HepG2 (cell line): ENCODE measurements around the gene ZNRF3. TPM values are rescaled to one million over a fixed set of nuclear protein-coding genes. Genes with fewer than 3 reads are reported as not detected.

ENCODE experiments used
- ARHGAP35 ChIP-seq: sonication (generic); formaldehyde crosslinking; IDR thresholded peaks from 2 replicates; pipeline ENCODE4 v1.9.0; 2022; ENCODE audit warnings: mild to moderate bottlenecking, inconsistent platforms, moderate library complexity, missing genetic modification reagents, borderline replicate concordance
- DR1 ChIP-seq: sonication (generic); formaldehyde crosslinking; IDR thresholded peaks from 2 replicates; pipeline ENCODE4 v1.8.0; 2021; ENCODE audit warnings: mild to moderate bottlenecking, missing genetic modification reagents, inconsistent platforms
- EHMT2 ChIP-seq: fragments of 200-600 bp; sonication (generic); IDR thresholded peaks from 2 replicates; pipeline ENCODE4 v1.7.0; 2017; ENCODE audit warnings: antibody characterized with exemption, low read depth, low read length, borderline replicate concordance
- FOXP1 ChIP-seq, 2 experiments: fragments of 450-650 bp in 1 of 2; IDR thresholded peaks; 2 replicates each; pipeline ENCODE4 v1.6.1; 2017 to 2018; ENCODE audit warnings: antibody characterized with exemption in 1 of 2
- HIVEP1 ChIP-seq: sonication (generic); formaldehyde crosslinking; IDR thresholded peaks from 2 replicates; pipeline ENCODE4 v1.4.0; 2020; ENCODE audit warnings: mild to moderate bottlenecking, missing genetic modification reagents
- HNRNPH1 ChIP-seq: fragments of 200-400 bp; formaldehyde crosslinking; optimal IDR thresholded peaks from 2 replicates; pipeline ENCODE3; 2017; ENCODE audit warnings: mild to moderate bottlenecking, low read depth, low read length
- IKZF1 ChIP-seq: fragments of 450-650 bp; IDR thresholded peaks from 2 replicates; pipeline ENCODE4 v1.7.1; 2016
- KMT2B ChIP-seq: IDR thresholded peaks from 2 replicates; pipeline ENCODE4 v1.6.1; 2016; ENCODE audit warnings: missing genetic modification reagents, missing compliant biosample characterization
- MTERF4 ChIP-seq: sonication (generic); formaldehyde crosslinking; IDR thresholded peaks from 2 replicates; pipeline ENCODE4 v1.8.0; 2023; ENCODE audit warnings: mild to moderate bottlenecking, missing genetic modification reagents
- NFYB ChIP-seq: sonication (generic); formaldehyde crosslinking; IDR thresholded peaks from 2 replicates; pipeline ENCODE4 v1.4.0; 2020; ENCODE audit warnings: missing genetic modification reagents
- NR0B2 ChIP-seq: sonication (generic); formaldehyde crosslinking; IDR thresholded peaks from 2 replicates; pipeline ENCODE4 v1.4.0; 2020; ENCODE audit warnings: mild to moderate bottlenecking, missing genetic modification reagents
- NR2C2 ChIP-seq: sonication (generic); formaldehyde crosslinking; IDR thresholded peaks from 2 replicates; pipeline ENCODE4 v1.4.0; 2020; ENCODE audit warnings: missing genetic modification reagents, mild to moderate bottlenecking, moderate library complexity, borderline replicate concordance
- RFXANK ChIP-seq: IDR thresholded peaks from 2 replicates; pipeline ENCODE4 v1.6.1; 2016
- SOX13 ChIP-seq, 3 experiments: fragments of 450-650 bp in 1 of 3; sonication (generic) in 1 of 3; formaldehyde crosslinking in 1 of 3; IDR thresholded peaks in 2 of 3; conservative IDR thresholded peaks in 1 of 3; 2 replicates each; pipeline versions ENCODE4 v1.5.0 to v1.6.1; 2016 to 2020; ENCODE audit warnings: antibody characterized with exemption in 1 of 3, mild to moderate bottlenecking in 1 of 3, missing compliant biosample characterization in 1 of 3, missing genetic modification reagents in 1 of 3, moderate library complexity in 1 of 3
- STAG1 ChIP-seq: sonication (generic); formaldehyde crosslinking; IDR thresholded peaks from 2 replicates; pipeline ENCODE4 v1.4.0; 2020; ENCODE audit warnings: missing genetic modification reagents
- UBTF ChIP-seq: sonication (generic); formaldehyde crosslinking; IDR thresholded peaks from 2 replicates; pipeline ENCODE4 v1.4.0; 2020; ENCODE audit warnings: mild to moderate bottlenecking, missing genetic modification reagents
- ZBTB7A ChIP-seq: sonication (generic); formaldehyde crosslinking; IDR thresholded peaks from 2 replicates; pipeline ENCODE4 v1.8.0; 2022; ENCODE audit warnings: mild to moderate bottlenecking, missing genetic modification reagents
- ZFX ChIP-seq: sonication (generic); formaldehyde crosslinking; IDR thresholded peaks from 2 replicates; pipeline ENCODE4 v1.4.0; 2020; ENCODE audit warnings: mild to moderate bottlenecking, low read depth, missing genetic modification reagents, moderate library complexity
- ZNF124 ChIP-seq: sonication (generic); formaldehyde crosslinking; IDR thresholded peaks from 2 replicates; pipeline ENCODE4 v1.4.0; 2020; ENCODE audit warnings: missing genetic modification reagents
- ZNF331 ChIP-seq: sonication (generic); formaldehyde crosslinking; IDR thresholded peaks from 2 replicates; pipeline ENCODE4 v1.4.0; 2020; ENCODE audit warnings: missing genetic modification reagents
- ZNF557 ChIP-seq: sonication (generic); formaldehyde crosslinking; IDR thresholded peaks from 2 replicates; pipeline ENCODE4 v1.4.0; 2020; ENCODE audit warnings: missing genetic modification reagents
- ZNF615 ChIP-seq: sonication (generic); formaldehyde crosslinking; IDR thresholded peaks from 2 replicates; pipeline ENCODE4 v1.5.0; 2020; ENCODE audit warnings: mild to moderate bottlenecking, missing genetic modification reagents, borderline replicate concordance
- ZNF703 ChIP-seq: sonication (generic); formaldehyde crosslinking; IDR thresholded peaks from 2 replicates; pipeline ENCODE4 v1.5.1; 2020; ENCODE audit warnings: missing genetic modification reagents, mild to moderate bottlenecking, moderate library complexity, borderline replicate concordance
- polyA plus RNA-seq, 8 experiments: library from polyadenylated mRNA; depleted of rRNA in 3 of 8; stranded (reverse) in 7 of 8; unstranded in 1 of 8; fragments of >200 nt; fragmentation: Illumina TruSeq in 4 of 8; extraction: Trizol in 4 of 8; gene quantifications; 2 replicates each; pipeline versions ENCODE4 v1.2.1 to v1.2.3, GENCODE V29; 2011 to 2016; ENCODE audit warnings: low read depth in 4 of 8, missing spikeins in 1 of 8, mixed read lengths in 1 of 8; ENCODE audit not compliant: insufficient read depth in 1 of 8
- total RNA-seq, 5 experiments: library from RNA; depleted of rRNA; stranded (reverse); fragments of >200 nt; fragmentation: Illumina TruSeq; extraction: Trizol; gene quantifications; 2 replicates each; pipeline ENCODE4 v1.2.3, GENCODE V29; 2016; ENCODE audit warnings: low read depth in 1 of 5
- TF ChIP-seq, protein P1 (sequence below): sonication (generic); formaldehyde crosslinking; IDR thresholded peaks from 2 replicates; pipeline ENCODE4 v1.8.1; 2023; ENCODE audit warnings: mild to moderate bottlenecking, inconsistent platforms, moderate library complexity, missing genetic modification reagents, borderline replicate concordance
- TF ChIP-seq, protein P2 (sequence below): sonication (generic); formaldehyde crosslinking; IDR thresholded peaks from 2 replicates; pipeline ENCODE4 v1.5.1; 2020; ENCODE audit warnings: missing genetic modification reagents, mild to moderate bottlenecking, borderline replicate concordance

The ZNRF3 gene
- total and polyA plus RNA-seq, 2 of the 13 experiments (the other 11 are each of a cell fraction or from before 2014, with no cell fraction given) = 20.3 to 36.7 TPM

DNA sequence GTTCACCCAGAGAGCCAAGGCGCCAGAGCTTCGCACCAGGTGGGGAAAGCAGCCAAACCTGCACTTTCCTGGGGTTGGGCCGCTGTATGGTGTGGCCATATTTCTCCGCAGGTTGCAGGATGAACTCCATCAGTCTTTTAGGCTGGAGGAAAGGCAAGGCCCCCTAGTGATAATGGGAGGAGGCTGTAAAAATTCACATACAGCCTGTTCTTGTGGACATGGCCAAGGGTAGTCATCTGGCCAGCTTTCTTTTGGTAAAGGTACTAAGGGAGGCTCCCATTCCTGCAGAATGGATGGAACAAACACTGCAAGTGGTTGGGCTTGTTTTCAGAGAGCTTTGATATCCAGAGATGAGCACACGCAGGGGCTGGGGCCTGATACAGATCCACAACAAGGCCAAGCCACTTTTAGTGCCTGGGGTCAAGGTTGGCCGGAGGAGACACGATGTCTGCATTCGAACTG, 148.7 kb downstream of the ZNRF3 start (continued):
- no peak for TF ChIP-seq HIVEP1 (CRISPR knock-in tag)
- no peak for TF ChIP-seq ZNF615 (CRISPR knock-in tag)
- TF ChIP-seq UBTF (CRISPR knock-in tag) = no peak
- TF ChIP-seq FOXP1 (IDR thresholded peaks at IDR 0.05) = no peak
- TF ChIP-seq FOXP1 (CRISPR knock-in tag; IDR thresholded peaks at IDR 0.05) = no peak
- no peak for TF ChIP-seq KMT2B (CRISPR knock-in tag)
- TF ChIP-seq, protein P1, sequence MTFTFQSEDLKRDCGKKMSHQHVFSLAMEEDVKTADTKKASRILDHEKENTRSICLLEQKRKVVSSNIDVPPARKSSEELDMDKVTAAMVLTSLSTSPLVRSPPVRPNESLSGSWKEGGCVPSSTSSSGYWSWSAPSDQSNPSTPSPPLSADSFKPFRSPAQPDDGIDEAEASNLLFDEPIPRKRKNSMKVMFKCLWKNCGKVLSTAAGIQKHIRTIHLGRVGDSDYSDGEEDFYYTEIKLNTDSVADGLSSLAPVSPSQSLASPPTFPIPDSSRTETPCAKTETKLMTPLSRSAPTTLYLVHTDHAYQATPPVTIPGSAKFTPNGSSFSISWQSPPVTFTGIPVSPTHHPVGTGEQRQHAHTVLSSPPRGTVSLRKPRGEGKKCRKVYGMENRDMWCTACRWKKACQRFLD (CRISPR knock-in tag) = no peak
- 0 out of 2 replicates have a peak, but pooled peaks have one; percentile 17 for TF ChIP-seq NR0B2
- TF ChIP-seq IKZF1 = no peak
- no peak for TF ChIP-seq ZNF557 (CRISPR knock-in tag)
- peak; percentile 50 for TF ChIP-seq ZFX (CRISPR knock-in tag)
- TF ChIP-seq SOX13 (IDR thresholded peaks at IDR 0.05) = no peak
- TF ChIP-seq SOX13 (CRISPR knock-in tag; conservative IDR thresholded peaks at IDR 0.05 in 1 of 2, IDR thresholded peaks at IDR 0.05 in 1 of 2) = peak in 1 of 2 experiments; percentile 36; a peak in 2 of 4 replicates
- TF ChIP-seq ZBTB7A (CRISPR knock-in tag) = no peak
- TF ChIP-seq STAG1 = peak; percentile 25; the same call in 1 of the 2 replicates
- no peak for TF ChIP-seq EHMT2
- TF ChIP-seq ARHGAP35 (CRISPR knock-in tag) = no peak
- no peak for TF ChIP-seq ZNF703 (CRISPR knock-in tag)
- no peak for TF ChIP-seq HNRNPH1
- no peak for TF ChIP-seq RFXANK (CRISPR knock-in tag)
- no peak for TF ChIP-seq DR1
- TF ChIP-seq ZNF331 (CRISPR knock-in tag) = no peak
- no peak for TF ChIP-seq MTERF4 (CRISPR knock-in tag)
- TF ChIP-seq, protein P2, sequence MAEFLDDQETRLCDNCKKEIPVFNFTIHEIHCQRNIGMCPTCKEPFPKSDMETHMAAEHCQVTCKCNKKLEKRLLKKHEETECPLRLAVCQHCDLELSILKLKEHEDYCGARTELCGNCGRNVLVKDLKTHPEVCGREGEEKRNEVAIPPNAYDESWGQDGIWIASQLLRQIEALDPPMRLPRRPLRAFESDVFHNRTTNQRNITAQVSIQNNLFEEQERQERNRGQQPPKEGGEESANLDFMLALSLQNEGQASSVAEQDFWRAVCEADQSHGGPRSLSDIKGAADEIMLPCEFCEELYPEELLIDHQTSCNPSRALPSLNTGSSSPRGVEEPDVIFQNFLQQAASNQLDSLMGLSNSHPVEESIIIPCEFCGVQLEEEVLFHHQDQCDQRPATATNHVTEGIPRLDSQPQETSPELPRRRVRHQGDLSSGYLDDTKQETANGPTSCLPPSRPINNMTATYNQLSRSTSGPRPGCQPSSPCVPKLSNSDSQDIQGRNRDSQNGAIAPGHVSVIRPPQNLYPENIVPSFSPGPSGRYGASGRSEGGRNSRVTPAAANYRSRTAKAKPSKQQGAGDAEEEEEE = no peak
- peak; percentile 27; the same call in 1 of the 2 replicates for TF ChIP-seq NR2C2 (CRISPR knock-in tag)
- TF ChIP-seq ZNF124 (CRISPR knock-in tag) = no peak
- no peak for TF ChIP-seq NFYB (CRISPR knock-in tag)
